NCI-H524 treated with DMSO at 0.1 percent for 48 hours (cell line): ENCODE results near the gene HPN.
A peak's percentile ranks its signal among the peaks of the same experiment; 100 is the strongest.
"Not testable (repeated sequence)": the region's sequence is repeated elsewhere in the genome, so short reads cannot be mapped to it uniquely, and the experiment has no call there.

Experiments used
- DNase-seq: peaks from one replicate; lab custom pipeline; 2025; lab: John Stamatoyannopoulos, UW

HPN gene

GRCh38 chr19:35084509-35084762 is 42.9 kb downstream of the HPN start:
- DNase-seq = no peak

- DNase-seq = no peak
Observed at GRCh38 chr19:35085947-35086346, 44.4 kb downstream of the HPN start.

GRCh38 chr19:35086455-35086854 is 44.9 kb downstream of the HPN start:
- no peak for DNase-seq

GRCh38 chr19:35087393-35087792 is 45.9 kb downstream of the HPN start:
- DNase-seq = no peak

GRCh38 chr19:35088131-35088913 is 46.8 kb downstream of the HPN start:
- DNase-seq = peak; percentile 21

- DNase-seq = no peak
Observed at GRCh38 chr19:35089554-35089953, 48.0 kb downstream of the HPN start.

GRCh38 chr19:35090160-35090505 is 48.6 kb downstream of the HPN start:
- DNase-seq = no peak

GRCh38 chr19:35090506-35091214 is 49.1 kb downstream of the HPN start:
- DNase-seq = peak; percentile 43

GRCh38 chr19:35093430-35093829 is 51.9 kb downstream of the HPN start:
- DNase-seq = no peak

GRCh38 chr19:35093941-35094647 is 52.6 kb downstream of the HPN start:
- no peak for DNase-seq

GRCh38 chr19:35094656-35095055 is 53.1 kb downstream of the HPN start:
- no peak for DNase-seq

- DNase-seq = peak; percentile 10
Observed at GRCh38 chr19:35095667-35096368, 54.3 kb downstream of the HPN start.

- no peak for DNase-seq
Observed at GRCh38 chr19:35098413-35099049, 57.0 kb downstream of the HPN start.

GRCh38 chr19:35099155-35099896 is 57.8 kb downstream of the HPN start:
- DNase-seq = no peak

GRCh38 chr19:35099897-35100275 is 58.4 kb downstream of the HPN start:
- DNase-seq = no peak

- no peak for DNase-seq
Observed at GRCh38 chr19:35100588-35101533, 59.3 kb downstream of the HPN start.

- DNase-seq = not testable (repeated sequence)
Observed at GRCh38 chr19:35101949-35102348, 60.4 kb downstream of the HPN start.

- not testable (repeated sequence) for DNase-seq
Observed at GRCh38 chr19:35103614-35104013, 62.1 kb downstream of the HPN start.

- no peak for DNase-seq
Observed at GRCh38 chr19:35104361-35104760, 62.8 kb downstream of the HPN start.

- no peak for DNase-seq
Observed at GRCh38 chr19:35105047-35105410, 63.5 kb downstream of the HPN start.
